ENCODE data around the gene KIAA1958. TPM values are rescaled to one million over a fixed set of nuclear protein-coding genes. Genes with fewer than 3 reads are reported as not detected.
"Not testable (repeated sequence)": the region's sequence is repeated elsewhere in the genome, so short reads cannot be mapped to it uniquely, and the experiment has no call there.

KIAA1958 gene
- polyA plus RNA-seq, 5 donors, result 7.4 to 14.9 (median 12.9) TPM

DNA sequence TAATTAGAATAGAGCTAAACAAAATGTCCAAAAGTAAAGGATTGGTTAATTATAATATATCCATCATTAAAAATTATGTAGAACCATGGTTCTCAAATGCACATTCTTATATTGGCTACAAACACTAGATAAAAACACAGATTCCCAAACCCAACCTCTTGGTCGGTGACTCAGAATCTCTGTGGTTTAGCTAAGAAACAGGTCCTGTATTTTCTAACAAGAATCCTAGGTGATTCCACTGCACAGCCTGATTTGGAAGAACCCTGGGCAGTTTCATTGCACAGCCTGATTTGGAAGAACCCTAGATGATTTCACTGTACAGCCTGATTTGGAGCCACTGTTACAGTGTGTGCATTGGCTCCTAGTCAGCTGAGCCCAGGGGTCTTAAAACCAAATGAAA, 67.9 kb downstream of the KIAA1958 start:
- no peak for DNase-seq

DNA sequence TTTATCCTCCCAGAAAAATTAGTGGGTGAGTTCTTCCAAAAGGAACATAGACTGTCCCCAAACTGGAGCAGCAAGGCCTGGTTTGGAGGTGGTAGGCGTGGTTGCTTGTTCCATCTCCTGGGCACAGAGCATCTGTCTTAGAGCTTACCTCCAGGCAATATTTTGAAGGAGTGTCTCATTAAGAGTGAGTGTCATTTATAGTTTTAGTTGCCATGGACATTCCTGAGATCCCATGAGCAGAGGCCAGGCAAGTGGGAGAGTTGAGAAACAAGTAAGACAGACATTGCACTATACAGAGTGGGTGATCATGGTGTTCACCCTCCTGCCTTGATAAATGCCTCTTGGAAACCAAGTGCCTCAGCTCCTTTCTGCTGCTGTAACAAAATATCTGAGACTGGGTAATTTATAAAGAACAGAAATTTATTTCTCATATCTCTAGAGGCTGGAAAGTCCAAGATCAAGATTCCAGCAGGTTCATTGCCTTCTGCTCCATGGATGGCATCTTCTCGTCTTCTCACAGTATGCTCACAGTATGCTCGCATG, 68.5 kb downstream of the KIAA1958 start:
- DNase-seq, result no peak

DNA sequence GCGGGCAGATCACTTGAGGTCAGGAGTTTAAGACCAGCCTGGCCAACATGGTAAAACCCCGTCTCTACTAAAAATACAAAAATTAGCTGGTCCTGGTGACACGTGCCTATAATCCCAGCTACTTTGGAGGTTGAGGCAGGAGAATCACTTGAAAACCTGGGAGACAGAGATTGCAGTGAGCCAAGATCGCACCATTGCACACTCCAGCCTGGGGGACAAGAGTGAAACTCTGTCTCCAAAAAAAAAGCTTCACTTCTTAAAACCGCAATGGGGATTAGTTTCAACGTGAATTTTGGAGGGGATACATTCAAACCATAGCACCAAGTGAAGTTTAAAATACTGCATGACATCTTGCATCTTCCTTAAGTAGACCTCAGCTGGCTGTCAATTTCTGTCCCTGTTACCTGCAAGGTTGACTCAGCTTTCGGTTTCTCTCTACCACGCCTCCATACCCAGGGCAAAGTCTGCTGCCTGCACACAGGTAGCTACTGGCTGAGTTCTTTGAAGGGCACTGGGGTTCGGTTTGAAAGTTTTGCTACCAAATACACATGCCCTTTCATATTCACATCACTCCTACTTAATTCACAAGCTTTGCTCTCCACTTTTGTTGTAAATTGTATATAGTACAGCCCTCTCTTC, 69.3 kb downstream of the KIAA1958 start:
- DNase-seq, result no peak

DNA sequence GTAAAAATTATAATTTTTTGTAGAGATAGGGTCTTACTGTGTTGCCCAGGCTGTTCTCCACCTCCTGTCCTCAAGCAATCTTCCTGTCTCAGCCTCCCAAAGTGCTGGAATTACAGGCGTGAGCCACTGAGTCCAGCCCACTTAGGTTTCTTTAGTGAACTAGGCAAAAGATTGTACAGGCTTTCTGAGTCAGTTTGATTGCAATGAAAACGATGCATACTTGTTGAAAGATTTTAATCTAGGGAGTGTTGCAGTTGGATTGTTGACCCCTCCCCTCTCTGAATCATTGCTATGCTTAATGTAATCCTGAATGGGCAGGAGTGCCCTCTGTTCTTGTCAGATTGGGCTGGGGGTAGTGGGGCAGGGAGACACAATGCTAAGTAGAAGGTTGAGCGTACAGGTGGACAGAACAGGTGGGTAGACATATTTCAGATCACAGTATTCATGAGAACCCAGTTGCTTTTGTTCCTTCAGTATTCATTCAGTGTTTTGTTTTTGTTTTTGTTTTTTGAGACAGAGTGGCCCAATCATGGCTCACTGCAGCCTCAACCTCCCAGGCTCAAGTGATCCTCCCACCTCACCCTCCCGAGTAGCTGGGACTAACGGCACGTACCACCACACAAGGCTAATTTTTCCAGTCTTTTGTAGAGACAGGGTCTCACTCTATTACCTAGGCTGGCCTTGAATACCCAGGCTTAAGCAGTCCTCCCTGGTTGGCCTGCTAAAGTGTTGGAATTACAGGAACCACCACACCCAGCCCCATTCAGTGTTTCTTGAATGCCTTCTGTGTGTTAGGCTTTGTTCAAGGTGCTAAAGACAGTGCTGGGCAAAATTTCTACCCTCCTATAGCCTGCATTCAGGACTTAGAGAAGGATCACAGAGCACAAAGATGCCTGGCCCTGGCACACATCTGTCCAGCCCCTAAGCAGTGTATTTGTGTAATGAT, 70.1 kb downstream of the KIAA1958 start:
- no peak for DNase-seq

DNA sequence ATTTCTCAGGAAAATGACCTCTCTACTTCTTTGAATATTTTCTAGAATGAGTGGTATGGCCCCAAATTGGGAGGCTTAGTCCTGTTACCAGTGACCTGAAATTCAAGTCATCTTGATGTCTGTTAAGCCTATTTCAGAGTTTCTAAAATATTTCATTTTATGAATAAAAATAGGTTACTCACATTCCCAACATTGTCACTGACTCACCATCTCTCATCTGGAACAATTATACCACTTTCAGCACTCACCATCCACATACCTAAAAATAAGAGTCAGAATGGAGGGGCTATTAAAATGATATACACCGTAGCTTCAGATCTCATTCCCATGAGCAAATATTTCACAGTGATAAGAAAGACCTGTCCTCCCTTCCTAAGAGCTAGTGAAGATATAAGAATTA, 71.8 kb downstream of the KIAA1958 start:
- DNase-seq, result no peak

DNA sequence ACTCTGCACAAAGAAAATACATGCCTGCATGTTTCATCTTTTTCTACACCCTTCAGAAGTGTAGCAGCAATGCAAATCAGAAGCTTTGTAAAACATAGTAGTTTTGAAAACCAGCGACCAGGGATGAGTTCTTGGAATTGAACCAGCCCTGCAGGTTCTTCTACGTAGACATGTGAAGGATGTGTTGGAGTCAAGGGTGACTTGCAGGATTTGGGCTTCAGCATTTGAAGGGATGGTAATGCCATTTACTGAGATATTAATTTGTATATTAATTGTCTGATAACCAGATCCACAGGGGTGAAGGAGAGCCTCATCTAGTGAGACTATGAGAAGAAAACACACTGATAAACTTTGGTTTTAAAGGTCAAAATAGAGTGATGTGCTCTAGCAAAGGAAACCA, 72.4 kb downstream of the KIAA1958 start:
- DNase-seq, result no peak

DNA sequence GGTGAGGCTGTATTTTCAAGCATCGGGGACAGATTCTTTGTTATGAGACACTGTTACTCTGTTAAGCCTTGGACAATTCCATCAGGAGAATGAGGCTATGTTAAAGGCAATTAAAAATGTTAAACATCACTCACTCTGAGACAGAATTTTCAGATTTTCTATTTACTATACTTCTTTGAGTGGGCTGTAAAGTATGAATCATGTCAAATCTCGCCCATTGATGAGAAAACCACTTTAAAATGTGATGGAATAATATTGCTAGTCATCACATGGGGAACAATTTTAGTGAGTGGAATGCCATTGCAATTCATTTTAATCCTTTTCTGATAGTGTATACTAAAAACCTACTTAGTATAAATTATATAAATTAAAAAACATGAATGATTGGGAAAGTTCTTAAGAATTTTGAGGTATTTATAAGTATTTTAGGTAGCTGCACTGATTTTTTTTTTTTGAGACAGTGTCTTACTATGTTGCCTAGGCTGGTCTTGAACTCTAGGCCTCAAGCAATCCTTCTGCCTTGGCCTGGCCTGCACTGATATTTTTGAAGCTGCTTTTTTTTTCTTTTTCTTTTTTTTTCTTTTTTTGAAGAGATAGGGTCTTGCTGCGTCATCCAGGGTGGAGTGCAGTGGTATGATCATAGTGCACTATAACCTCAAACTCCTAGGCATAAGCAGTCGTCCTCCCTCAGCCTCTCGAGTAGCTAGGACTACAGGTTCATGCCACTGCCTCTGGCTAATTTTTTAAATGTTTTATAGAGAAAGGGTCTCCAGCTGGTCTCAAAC, 73.2 kb downstream of the KIAA1958 start:
- DNase-seq, result no peak

DNA sequence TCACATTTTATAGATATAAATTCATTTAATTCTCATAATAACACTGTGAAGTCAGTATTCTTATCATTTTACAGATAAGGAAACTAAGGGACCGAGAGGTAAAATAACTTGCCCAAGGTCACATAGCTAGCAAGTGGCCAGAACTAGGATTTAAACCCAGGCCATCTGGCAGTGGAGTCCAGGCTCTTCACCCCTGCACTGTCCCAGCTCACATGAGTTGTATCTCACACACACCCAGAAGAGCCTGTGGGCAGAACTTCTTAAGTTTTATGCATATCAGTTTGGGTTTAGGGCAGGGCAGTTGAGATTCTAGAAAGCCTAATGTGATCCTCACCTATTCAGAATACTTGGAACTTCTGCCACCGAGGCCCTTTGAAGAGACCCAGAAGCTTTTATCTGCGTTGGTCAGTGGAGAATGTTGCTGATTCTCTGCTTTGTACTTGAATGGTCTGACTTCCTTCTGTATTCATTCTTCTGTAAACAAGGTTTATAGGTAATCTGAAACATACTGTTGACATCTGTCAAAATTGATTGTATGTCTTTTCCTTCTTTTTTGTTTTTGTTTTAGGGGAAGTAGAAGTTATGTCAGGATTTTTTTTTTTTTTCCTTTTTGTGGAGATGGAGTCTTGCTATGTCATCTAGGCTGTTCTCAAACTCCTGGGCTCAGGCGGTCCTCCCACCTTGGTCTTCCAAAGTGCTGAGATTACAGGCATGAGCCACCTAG, 75.8 kb downstream of the KIAA1958 start:
- DNase-seq, result no peak

DNA sequence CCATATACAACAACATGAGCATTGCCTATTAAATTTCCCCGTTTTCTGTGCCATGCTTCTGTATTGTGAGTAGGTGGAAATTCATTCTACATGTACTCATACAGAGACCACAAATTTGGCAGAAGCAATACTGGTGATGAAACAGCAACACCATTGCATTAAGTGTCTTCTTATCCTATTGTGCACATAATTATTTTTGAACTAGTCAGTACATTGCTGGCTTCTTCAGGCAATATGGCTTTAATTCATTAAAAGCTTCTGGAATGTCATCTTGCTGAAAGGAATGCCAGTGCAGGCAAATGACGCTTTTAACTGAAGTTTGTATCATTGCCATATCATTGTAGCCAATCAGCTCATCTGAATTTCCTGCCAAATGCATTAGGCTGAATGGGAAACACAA, 82.6 kb downstream of the KIAA1958 start:
- DNase-seq, result peak; percentile 19 to 30

DNA sequence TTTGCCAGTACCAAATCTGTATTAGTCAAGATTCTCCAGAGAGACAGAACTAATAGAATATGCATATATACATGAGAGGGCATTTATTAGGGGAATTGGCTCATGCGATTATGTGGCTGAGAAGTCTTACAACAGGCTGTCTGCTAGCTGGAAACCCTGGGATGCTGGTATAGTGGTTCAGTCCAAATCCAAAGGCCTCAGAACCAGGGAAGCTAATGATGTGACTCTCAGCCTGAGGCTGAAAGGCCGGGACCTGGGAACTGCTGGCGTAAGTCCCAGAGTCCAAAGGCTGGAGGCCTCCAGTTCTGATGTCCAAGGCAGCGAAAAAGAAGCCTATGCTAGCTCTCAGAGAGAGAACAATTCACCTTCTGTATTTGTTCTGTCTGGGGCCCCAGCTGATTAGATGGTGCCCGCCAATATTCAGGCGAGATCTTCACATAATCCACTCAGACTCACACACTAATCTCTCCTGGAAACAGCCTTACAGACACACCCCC, 84.1 kb downstream of the KIAA1958 start:
- DNase-seq, result peak; percentile 50 to 56

DNA sequence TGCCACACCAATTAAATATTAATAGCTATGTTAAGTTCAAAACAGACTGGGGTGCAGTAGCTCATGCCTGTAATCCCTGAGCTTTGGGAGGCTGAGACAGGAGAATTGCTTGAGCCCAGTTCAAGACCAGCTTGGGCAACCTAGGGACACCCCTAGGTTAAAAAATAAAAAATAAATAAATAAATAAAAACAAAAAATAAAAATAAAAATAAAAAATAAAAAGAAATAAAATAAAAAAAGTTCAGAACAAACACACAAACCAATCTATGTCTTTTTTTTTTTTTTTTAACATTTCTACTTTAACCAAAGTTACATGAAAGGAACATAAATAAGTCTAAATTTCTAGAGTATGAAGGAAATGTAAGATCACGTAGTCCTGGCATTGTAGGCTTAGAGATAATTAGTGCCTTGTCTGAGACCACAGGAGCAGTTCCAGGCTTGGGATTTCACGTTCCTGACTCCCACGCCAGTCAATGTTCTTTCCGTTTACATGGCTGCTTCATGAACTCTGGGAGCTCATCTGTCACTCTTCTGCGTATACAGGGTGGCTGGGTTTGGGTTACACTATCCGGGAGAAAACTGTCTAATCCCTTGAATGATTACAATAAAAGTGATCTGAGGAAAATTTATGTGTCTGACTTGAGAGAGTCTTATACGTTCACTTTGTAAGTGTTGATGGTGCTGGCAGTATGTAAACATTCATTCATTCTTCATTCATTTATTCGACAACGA, 85.2 kb downstream of the KIAA1958 start:
- no peak for DNase-seq

DNA sequence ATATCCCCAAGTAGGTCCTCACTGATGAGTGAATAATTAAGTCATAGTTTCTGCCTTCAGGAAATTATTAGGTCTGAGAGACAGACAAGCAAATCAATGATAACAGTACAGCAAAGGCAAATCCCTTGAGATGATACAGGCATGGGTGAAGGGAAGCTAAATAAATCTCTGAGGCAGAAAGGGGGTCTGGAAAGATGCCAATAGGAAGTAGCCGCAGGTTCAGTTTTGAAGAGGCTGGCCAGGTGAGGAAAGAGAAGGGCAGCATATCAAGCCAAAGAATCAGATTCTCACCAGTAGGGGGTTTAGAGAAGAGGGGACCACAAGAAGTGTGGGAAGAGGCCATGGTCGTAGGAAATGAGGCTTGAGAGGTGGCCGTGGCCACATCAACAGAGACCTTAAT, 85.8 kb downstream of the KIAA1958 start:
- no peak for DNase-seq

DNA sequence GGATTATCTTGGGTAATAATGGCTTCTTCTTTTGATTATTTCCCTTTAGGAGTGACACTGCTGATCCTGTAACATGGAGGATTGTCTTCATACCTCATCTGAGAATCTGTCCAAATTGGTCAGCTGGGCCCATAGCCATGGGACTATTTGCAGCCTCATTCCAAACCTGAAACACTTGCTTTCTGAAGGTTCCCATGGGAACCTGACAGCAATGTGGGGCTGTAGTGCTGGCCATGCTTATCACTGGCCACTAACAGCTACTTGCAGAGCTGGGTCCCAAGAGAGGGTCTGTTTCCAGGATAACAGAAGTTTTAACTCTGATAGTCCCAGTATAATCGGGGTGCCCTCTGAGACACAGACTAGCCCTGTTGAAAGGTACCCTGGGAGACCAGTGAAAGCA, 87.4 kb downstream of the KIAA1958 start:
- no peak for DNase-seq

DNA sequence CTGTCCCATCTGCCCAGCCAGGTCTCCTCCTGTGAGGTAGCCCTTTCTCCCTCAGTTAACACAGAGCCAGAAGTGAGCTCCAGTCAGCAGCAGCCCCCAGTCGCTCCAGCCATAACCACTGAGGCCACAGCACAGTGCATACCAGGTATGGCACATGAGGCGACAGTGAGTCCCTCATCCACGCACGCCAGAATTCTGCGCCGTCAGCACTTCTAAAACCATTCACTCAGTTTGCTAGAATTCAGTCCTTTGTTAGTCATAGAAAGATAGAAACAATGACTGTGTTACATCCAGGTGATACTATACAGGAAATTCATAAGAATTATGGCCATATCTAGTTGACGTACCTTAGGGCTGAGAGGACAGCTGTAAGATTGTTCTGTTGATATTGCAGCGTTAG, 88.5 kb downstream of the KIAA1958 start:
- DNase-seq, result no peak

DNA sequence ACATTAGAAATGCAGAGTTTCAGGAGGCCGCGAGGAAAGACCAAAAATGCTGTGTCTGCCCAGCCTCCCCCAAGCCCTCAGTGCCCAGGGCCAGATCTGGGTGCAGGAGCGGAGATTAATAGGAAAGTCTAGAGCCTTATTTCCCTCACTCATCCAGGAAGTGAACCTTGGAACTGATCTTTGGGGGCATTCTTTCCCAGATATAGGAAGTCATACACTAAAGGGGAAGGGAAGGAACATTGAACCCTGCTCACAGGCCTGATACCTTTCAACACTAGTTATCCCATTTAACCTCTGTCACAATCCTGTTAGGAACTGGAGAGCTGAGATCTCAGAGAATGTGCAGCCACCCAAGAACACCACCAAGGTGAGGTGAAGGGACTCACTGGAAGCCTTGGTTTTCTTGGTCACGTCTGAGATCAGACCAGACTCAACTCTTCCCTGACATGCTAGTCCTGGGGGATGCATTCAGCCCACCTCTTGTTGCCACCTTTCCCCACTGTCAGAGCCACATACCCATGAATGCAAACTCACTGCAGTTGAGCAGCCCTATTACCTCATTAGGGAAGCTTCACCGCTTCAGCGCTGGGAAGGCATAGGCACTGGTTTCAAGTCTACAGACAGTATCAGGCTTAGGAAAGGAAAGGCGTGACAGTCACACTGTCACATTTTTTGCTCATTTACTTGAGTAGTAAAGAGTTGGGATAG, 95.0 kb downstream of the KIAA1958 start:
- no peak for DNase-seq

DNA sequence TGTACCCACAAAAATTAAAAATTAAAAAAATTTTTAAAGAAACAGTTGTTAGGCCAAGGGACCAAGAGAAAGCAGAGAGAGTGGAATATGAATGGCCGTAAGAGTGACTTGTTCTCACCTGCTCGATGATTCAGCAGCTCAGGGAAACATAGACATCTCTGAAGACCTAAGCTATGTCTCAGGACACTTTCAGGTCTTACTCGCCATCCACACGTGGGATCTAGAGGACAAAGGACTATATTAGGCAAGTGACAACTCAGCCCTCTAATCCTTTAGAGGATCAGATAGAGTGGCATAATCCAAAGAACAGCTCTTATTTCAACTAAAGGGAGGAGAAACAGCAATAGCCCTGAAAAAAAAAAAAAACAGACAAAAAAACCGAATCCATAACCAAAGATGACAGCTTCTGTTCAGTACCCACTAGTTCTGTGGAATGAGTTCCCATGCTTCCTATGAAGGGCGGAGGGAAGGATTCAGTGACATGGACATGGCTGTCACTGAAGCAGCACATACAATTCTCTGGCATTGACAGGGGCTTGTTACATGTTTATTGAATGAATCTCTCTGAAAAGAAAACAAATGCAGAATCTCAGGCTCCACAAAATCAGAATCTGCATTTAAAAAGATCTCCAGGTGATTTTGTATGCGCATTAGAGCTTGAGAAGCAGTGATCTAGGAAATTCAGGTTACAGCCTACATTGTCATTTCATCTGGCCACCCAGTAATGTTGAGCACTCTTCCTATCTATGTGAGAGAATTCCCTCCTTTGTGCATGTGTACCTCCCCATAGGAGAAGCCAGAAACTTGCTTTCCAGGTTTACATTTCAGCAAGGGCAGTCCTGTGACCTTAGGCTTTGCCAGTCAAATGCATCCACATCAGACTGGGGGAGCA, 96.0 kb downstream of the KIAA1958 start:
- no peak for DNase-seq

DNA sequence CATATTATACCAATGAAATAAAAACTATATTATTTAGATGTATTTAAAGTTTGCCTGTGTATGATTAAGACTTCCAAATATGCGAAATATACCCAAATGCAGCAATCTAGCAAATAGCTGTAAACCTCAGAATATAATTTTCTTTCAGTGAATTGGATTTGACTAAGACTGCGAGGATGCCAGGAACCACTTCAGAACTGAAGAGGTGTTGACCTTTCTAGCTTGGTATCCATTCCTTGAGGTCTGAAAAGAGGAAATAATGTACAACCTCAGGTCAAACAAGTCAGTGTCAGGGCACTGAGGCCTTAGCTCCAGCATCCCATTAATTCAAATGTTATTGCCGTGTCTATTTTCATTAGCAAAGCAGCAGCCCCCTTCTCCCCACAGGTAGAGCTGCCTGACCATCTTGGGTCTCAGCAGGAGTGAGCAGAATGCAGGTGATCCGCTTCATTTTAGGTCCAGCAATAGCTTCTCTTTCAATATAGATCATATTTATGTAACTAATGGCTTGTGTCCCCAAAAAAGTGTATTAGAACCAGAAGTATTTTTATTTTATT, 100.0 kb downstream of the KIAA1958 start:
- no peak for DNase-seq

DNA sequence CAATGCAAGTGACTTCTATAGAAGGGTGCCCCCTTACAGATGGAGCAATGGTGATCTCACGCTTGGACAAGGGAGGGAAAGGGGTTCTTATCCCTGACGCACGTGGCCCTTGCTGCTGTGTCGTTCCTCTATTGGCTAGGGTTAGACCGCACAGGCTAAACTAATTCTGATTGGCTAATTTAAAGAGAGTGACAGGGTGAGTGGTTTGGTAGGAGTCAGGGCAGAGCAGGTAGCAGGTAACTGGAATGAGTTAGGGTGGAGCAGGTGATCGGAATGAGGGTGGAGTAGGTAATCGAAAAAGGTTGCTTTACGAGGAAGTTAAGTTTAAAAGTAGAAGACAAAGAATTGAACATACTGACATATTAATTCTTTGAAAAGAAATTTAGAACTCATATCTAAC, 105.2 kb downstream of the KIAA1958 start:
- not testable (repeated sequence) for DNase-seq
